BLaER1 (cell line): ENCODE measurements around the gene GPM6B.

Experiments
- H3K27ac ChIP-seq: shearing (Covaris generic); formaldehyde crosslinking; 2 replicates; pipeline ENCODE4 v1.8.1; 2022
- H3K27me3 ChIP-seq: shearing (Covaris generic); formaldehyde crosslinking; 2 replicates; pipeline ENCODE4 v1.8.1; 2022
- H3K36me3 ChIP-seq: shearing (Covaris generic); formaldehyde crosslinking; 2 replicates; pipeline ENCODE4 v1.8.1; 2022
- H3K4me1 ChIP-seq: shearing (Covaris generic); formaldehyde crosslinking; 2 replicates; pipeline ENCODE4 v1.8.1; 2022
- H3K4me2 ChIP-seq: shearing (Covaris generic); formaldehyde crosslinking; 2 replicates; pipeline ENCODE4 v1.8.1; 2022
- H3K4me3 ChIP-seq: shearing (Covaris generic); formaldehyde crosslinking; 2 replicates; pipeline ENCODE4 v1.8.1; 2022
- H3K9ac ChIP-seq: shearing (Covaris generic); formaldehyde crosslinking; 2 replicates; pipeline ENCODE4 v1.8.1; 2022
- H3K9me3 ChIP-seq: shearing (Covaris generic); formaldehyde crosslinking; 2 replicates; pipeline ENCODE4 v1.8.1; 2022
- H4K20me1 ChIP-seq: shearing (Covaris generic); formaldehyde crosslinking; 2 replicates; pipeline ENCODE4 v1.8.1; 2022
- Cebpa-rat ChIP-seq: shearing (Covaris generic); IDR thresholded peaks from 2 replicates; pipeline ENCODE4 v1.8.1; 2022

GPM6B gene

DNA sequence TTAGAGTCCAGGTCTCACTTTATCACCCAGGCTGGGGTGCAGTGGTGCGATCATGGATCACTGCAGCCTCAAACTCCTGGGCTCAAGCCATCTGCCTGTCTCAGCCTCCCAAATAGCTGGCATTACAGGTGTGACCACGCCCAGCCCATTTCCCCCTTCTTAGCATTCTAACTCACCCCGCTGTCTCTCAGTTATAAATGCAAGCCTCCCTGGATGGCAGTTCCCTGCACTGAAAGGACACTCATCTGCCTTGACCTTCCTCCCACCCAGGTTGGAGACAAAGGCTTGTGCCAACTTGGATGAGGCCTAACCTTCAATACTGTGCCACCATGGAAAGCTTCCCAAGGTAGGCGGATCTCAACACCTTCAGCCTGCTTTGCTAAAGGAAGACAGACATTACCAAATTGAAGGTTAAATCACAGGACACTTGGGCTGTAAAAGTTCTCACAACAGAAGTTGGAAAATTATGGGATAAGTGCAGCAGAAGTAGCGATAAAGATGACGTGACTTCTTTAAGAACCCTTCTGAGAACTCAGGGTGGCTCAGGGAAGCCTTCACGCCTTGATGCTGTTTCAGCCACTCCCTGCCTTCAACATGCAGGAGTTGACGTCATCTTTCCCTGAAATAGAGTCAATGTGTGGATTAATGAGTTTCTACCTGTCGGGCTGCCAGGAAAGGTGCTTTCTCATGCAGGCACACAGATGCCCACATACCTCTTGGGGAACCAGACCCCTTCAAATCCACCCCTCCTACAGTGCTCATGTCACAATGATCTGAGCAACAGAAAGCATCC is 10.6 kb upstream of the GPM6B start:
- no peak overlapping the region for H3K9ac ChIP-seq

GRCh38 chrX:13826770-13827169 is 9.9 kb upstream of the GPM6B start:
- Histone ChIP-seq H3K9ac (no peak overlapping the region), H3K4me1 (no peaks in the 10 kb centered on the region), H3K27me3 (peaks cover 98% of the 10 kb centered on the region), H4K20me1 (peaks cover 10% of the 10 kb centered on the region; the same call in 1 of the 2 replicates), H3K4me2 (no peak overlapping the region), H3K4me3 (no peak overlapping the region), H3K36me3 (no peaks in the 10 kb centered on the region), H3K9me3 (no peaks in the 10 kb centered on the region; the same call in 1 of the 2 replicates), H3K27ac (no peak overlapping the region)
- no peak for TF ChIP-seq Cebpa-rat

More for the DNA sequence above, 10.6 kb upstream of the GPM6B start:
- no peak for TF ChIP-seq Cebpa-rat
- H3K4me2 ChIP-seq, result no peak overlapping the region
- peaks cover 98% of the 10 kb centered on the region for H3K27me3 ChIP-seq
- H3K4me3 ChIP-seq, result no peak overlapping the region
- no peaks in the 10 kb centered on the region; the same call in 1 of the 2 replicates for H3K9me3 ChIP-seq
- H3K27ac ChIP-seq, result no peak overlapping the region
- no peaks in the 10 kb centered on the region for H3K4me1 ChIP-seq
- no peaks in the 10 kb centered on the region for H3K36me3 ChIP-seq
- H4K20me1 ChIP-seq, result peaks cover 10% of the 10 kb centered on the region; the same call in 1 of the 2 replicates

DNA sequence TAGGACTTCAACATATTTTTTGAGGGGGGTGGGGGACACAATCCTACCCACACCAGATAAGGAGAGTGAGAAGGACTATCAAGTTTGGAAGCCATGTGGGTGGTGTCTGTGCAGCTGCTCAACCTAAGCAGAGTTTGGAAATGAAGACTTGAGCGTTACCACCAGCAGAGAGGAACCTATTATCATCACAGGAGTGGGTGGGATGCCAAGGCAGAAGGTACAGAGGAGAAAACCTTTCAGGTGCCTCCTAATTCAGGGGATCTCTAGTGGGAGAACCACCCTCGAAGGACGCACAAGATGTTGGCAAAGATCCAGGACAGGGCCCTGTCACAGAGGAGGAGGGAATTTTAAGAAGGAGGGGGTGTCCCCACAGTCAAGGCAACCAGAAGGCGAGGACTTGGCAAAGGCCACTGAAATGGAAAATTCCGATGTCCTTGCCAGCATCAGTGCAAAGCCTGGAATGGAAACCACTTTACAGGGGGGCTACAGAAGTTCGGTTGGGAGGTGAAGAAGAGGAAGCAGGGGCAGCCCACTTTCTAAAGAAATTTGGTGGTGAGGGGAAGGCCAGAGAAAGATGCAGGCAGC is 8.4 kb upstream of the GPM6B start:
- H3K36me3 ChIP-seq, result no peaks in the 10 kb centered on the region
- H3K27ac ChIP-seq, result no peak overlapping the region
- H3K9me3 ChIP-seq, result no peaks in the 10 kb centered on the region
- no peaks in the 10 kb centered on the region for H3K4me1 ChIP-seq
- H3K9ac ChIP-seq, result no peak overlapping the region
- peaks cover 7% of the 10 kb centered on the region; the same call in 1 of the 2 replicates for H4K20me1 ChIP-seq
- H3K4me2 ChIP-seq, result no peak overlapping the region
- TF ChIP-seq Cebpa-rat, result no peak
- no peak overlapping the region for H3K4me3 ChIP-seq
- peaks cover 100% of the 10 kb centered on the region for H3K27me3 ChIP-seq

DNA sequence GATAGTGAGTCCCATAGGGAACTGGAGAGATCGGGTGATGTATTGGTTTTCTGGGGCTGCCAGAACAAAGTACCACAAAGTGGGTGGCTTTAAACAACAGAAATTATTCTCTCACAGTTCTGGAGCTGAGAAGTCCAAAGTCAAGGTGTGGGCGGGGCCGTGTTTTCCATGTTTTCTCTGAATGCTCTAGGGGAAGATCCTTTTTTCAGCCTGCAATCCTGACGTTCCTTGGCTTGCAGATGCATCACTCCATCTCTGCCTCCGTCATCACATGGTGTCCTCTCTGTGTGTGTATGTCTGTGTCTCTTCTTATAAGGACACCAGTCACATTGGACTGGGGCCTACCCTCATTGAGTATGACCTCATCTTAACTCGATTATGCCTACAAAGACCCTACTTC is 7.9 kb upstream of the GPM6B start:
- peaks cover 100% of the 10 kb centered on the region for H3K27me3 ChIP-seq
- no peaks in the 10 kb centered on the region for H3K36me3 ChIP-seq
- H3K4me1 ChIP-seq, result no peaks in the 10 kb centered on the region
- H4K20me1 ChIP-seq, result peaks cover 13% of the 10 kb centered on the region; the same call in 1 of the 2 replicates
- no peak overlapping the region for H3K4me3 ChIP-seq
- H3K4me2 ChIP-seq, result no peak overlapping the region
- H3K9ac ChIP-seq, result no peak overlapping the region
- H3K9me3 ChIP-seq, result no peaks in the 10 kb centered on the region
- H3K27ac ChIP-seq, result no peak overlapping the region
- no peak for TF ChIP-seq Cebpa-rat

- no peak for TF ChIP-seq Cebpa-rat
- Histone ChIP-seq H3K4me2 (no peak overlapping the region), H3K4me1 (no peaks in the 10 kb centered on the region), H3K27me3 (peaks cover 100% of the 10 kb centered on the region), H3K4me3 (no peak overlapping the region), H3K36me3 (no peaks in the 10 kb centered on the region), H4K20me1 (peaks cover 19% of the 10 kb centered on the region; the same call in 1 of the 2 replicates), H3K9ac (no peak overlapping the region), H3K27ac (no peak overlapping the region), H3K9me3 (no peaks in the 10 kb centered on the region)
Observed at GRCh38 chrX:13821738-13822137, 4.8 kb upstream of the GPM6B start.

GRCh38 chrX:13816176-13816575 is 717 bp downstream of the GPM6B start:
- no peak for TF ChIP-seq Cebpa-rat
- Histone ChIP-seq H3K27me3 (peaks cover 98% of the 10 kb centered on the region), H3K4me3 (no peak overlapping the region), H3K36me3 (no peaks in the 10 kb centered on the region), H4K20me1 (peaks cover 20% of the 10 kb centered on the region; the same call in 1 of the 2 replicates), H3K9me3 (no peaks in the 10 kb centered on the region), H3K4me2 (no peak overlapping the region), H3K9ac (no peak overlapping the region), H3K4me1 (no peaks in the 10 kb centered on the region), H3K27ac (no peak overlapping the region)

DNA sequence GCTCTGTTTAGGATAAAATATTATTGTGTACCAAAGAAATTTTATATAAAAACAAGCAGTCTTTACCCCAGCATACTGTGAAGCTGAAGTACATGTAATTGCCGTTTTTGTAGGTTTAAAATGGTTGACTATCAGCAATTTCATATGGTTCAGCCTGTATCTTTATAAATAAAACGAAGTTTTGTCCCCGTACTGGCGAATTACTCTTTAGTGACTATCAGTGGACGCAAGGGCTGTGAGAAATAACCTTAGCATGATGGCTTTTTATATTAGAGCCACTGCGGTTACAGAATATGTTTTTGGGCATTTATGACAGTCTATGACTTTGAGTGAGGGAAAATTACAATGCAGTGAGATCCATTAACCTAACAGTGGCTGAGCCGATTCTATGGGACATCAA is 1.2 kb downstream of the GPM6B start:
- H3K27me3 ChIP-seq, result peaks cover 98% of the 10 kb centered on the region
- no peak overlapping the region for H3K4me3 ChIP-seq
- H3K27ac ChIP-seq, result no peak overlapping the region

DNA sequence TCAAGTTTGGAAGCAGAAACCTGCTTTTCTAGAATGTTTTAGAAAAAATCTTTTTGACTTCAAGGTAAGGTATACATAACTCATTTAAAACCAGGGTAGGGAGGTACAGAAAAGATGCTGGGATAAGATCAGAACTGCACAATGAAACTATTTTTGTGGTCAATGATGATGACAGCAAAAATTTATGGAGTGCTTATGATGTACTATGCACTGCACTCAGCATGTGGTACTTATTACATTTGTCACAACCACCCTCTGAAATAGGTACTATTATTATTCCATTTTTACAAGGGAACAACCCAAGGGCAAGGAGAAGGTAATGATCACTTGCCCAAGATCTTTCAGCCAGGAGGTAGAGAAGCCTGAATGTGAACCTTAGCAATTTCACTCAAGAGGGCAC is 8.0 kb downstream of the GPM6B start:
- peaks cover 95% of the 10 kb centered on the region for H3K27me3 ChIP-seq
- H3K36me3 ChIP-seq, result no peaks in the 10 kb centered on the region
- peaks cover 9% of the 10 kb centered on the region; the same call in 1 of the 2 replicates for H4K20me1 ChIP-seq
- H3K4me1 ChIP-seq, result 0 out of 2 replicates have a peak, but pooled peaks cover 11% of the 10 kb centered on the region
- H3K9me3 ChIP-seq, result no peaks in the 10 kb centered on the region
- no peak overlapping the region for H3K4me3 ChIP-seq
- TF ChIP-seq Cebpa-rat, result no peak
- no peak overlapping the region for H3K27ac ChIP-seq
- H3K4me2 ChIP-seq, result no peak overlapping the region
- no peak overlapping the region for H3K9ac ChIP-seq

More for the DNA sequence above, 1.2 kb downstream of the GPM6B start:
- no peaks in the 10 kb centered on the region for H3K4me1 ChIP-seq
- H4K20me1 ChIP-seq, result peaks cover 20% of the 10 kb centered on the region; the same call in 1 of the 2 replicates
- no peaks in the 10 kb centered on the region for H3K36me3 ChIP-seq
- H3K4me2 ChIP-seq, result no peak overlapping the region
- TF ChIP-seq Cebpa-rat, result no peak
- no peak overlapping the region for H3K9ac ChIP-seq
- H3K9me3 ChIP-seq, result no peaks in the 10 kb centered on the region

GRCh38 chrX:13808293-13808692 is 8.6 kb downstream of the GPM6B start:
- Histone ChIP-seq H3K9ac (no peak overlapping the region), H3K9me3 (no peaks in the 10 kb centered on the region), H3K4me2 (0 out of 2 replicates have a peak overlapping the region, but pooled peaks have one; percentile 1), H3K27ac (no peak overlapping the region), H3K27me3 (peaks cover 95% of the 10 kb centered on the region), H3K36me3 (no peaks in the 10 kb centered on the region), H4K20me1 (peaks cover 9% of the 10 kb centered on the region; the same call in 1 of the 2 replicates), H3K4me3 (no peak overlapping the region), H3K4me1 (0 out of 2 replicates have a peak, but pooled peaks cover 11% of the 10 kb centered on the region)
- no peak for TF ChIP-seq Cebpa-rat

DNA sequence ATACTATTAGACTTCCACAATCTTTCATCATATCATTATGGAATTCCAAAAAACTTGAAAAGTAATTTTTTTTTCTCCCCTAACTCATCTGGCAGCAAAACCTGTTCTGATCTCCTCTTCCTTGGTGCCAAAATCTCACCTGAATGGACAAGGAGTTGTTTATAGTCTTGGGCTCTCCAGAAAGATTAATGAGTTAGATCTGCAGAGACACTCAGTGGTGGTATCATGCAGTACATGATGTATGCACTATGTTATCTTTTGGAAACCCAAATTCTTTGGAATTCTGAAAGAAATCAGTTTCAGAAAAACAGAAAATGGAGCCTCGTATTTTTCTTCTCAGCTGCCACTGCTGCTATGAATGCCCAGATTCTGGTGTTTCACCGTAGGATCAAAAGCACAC is 11.7 kb downstream of the GPM6B start:
- H3K9me3 ChIP-seq, result 0 out of 2 replicates have a peak, but pooled peaks cover under 1% of the 10 kb centered on the region
- 0 out of 2 replicates have a peak, but pooled peaks cover 11% of the 10 kb centered on the region for H3K4me1 ChIP-seq
- peaks cover 97% of the 10 kb centered on the region for H3K27me3 ChIP-seq
- H3K27ac ChIP-seq, result no peak overlapping the region
- H3K9ac ChIP-seq, result no peak overlapping the region
- no peak overlapping the region for H3K4me2 ChIP-seq
- no peak for TF ChIP-seq Cebpa-rat
- no peak overlapping the region for H3K4me3 ChIP-seq
- peaks cover 19% of the 10 kb centered on the region; the same call in 1 of the 2 replicates for H4K20me1 ChIP-seq
- no peaks in the 10 kb centered on the region for H3K36me3 ChIP-seq
